Transverse colon (tissue), 4 donors: Measurements from ENCODE around the gene ARHGAP11A. TPM values are rescaled to one million over a fixed set of nuclear protein-coding genes. Genes with fewer than 3 reads are reported as not detected.

Source experiments
- DNase-seq: peaks from one replicate; pipeline ENCODE4 v3.0.0-alpha.2; 2019
- H3K27ac ChIP-seq, 4 donors: fragments of 200-600 bp; sonication (generic); 2 replicates each; pipeline ENCODE4 v1.5.1; 2016 to 2018; ENCODE audit warnings: inconsistent platforms in 4 of 4
- H3K27me3 ChIP-seq: fragments of 200-600 bp; sonication (generic); 2 replicates; pipeline ENCODE4 v1.5.1; 2017; ENCODE audit warnings: inconsistent platforms
- H3K36me3 ChIP-seq, 4 donors: fragments of 200-600 bp; sonication (generic); 2 replicates each; pipeline ENCODE4 v1.5.1; 2017 to 2019; ENCODE audit warnings: inconsistent platforms in 4 of 4
- H3K4me1 ChIP-seq, 4 donors: fragments of 200-600 bp; sonication (generic); 2 replicates each; pipeline ENCODE4 v1.5.1; 2017 to 2020; ENCODE audit warnings: inconsistent platforms in 4 of 4
- H3K4me3 ChIP-seq, 4 donors: fragments of 200-600 bp; sonication (generic); 1 replicate in 1 of 4; 2 replicates in 3 of 4; pipeline versions ENCODE4 v1.5.1 to v1.6.1; 2017 to 2019; ENCODE audit warnings: inconsistent platforms in 4 of 4
- H3K9me3 ChIP-seq, 2 donors: fragments of 200-600 bp; sonication (generic); 2 replicates each; pipeline ENCODE4 v1.5.1; 2017 to 2019; ENCODE audit warnings: inconsistent platforms in 2 of 2
- CTCF ChIP-seq, 5 experiments: fragments of 200-600 bp in 3 of 5; fragments of 450-650 bp in 2 of 5; sonication (generic) in 3 of 5; IDR thresholded peaks; 1 replicate in 2 of 5; 2 replicates in 3 of 5; pipeline ENCODE4 v1.5.1; 2016 to 2017; ENCODE audit warnings: antibody characterized with exemption in 5 of 5, inconsistent platforms in 3 of 5, mild to moderate bottlenecking in 2 of 5, moderate library complexity in 1 of 5
- EP300 ChIP-seq: sonication (generic); formaldehyde crosslinking; IDR thresholded peaks from one replicate; pipeline ENCODE4 v1.6.1; 2017; ENCODE audit warnings: antibody characterized with exemption, low read depth
- POLR2A ChIP-seq: fragments of 450-650 bp; IDR thresholded peaks from one replicate; pipeline ENCODE4 v1.6.1; 2016; ENCODE audit warnings: antibody characterized with exemption, mild to moderate bottlenecking, moderate library complexity
- POLR2AphosphoS5 ChIP-seq, 3 donors: sonication (generic); formaldehyde crosslinking; IDR thresholded peaks; one replicate each; pipeline ENCODE4 v1.6.1; 2016; ENCODE audit warnings: antibody characterized with exemption in 3 of 3
- WGBS, 2 donors: methylation state at CpG; one replicate each; pipeline ENCODE4 v1.1.5; 2018; ENCODE audit warnings: low coverage in 1 of 2; 5-methylcytosine and 5-hydroxymethylcytosine counted together
- in situ Hi-C, 4 donors: fragments of 200-750 bp; cut with MboI; loops; one replicate each; pipeline versions ENCODE4 v1.15.0 to v1.15.1; 2017; ENCODE audit warnings: low sequenced_read_pairs in 3 of 4, low pct_ligation_motif_present in 1 of 4, low pct_unique_long_range_greater_than_20kb in 1 of 4
- intact Hi-C: fragments of 100-400 bp; cut with DNase I; formaldehyde crosslinking; loops from one replicate; pipeline ENCODE4 v1.15.1; 2023; ENCODE audit warnings: low total_unique reads
- small RNA-seq, 4 donors: library from RNA; depleted of rRNA; stranded (forward); fragments of <200 nt; gene quantifications; one replicate each; pipeline ENCODE3, GENCODE V24; 2016
- total RNA-seq, 4 donors: library from RNA; depleted of rRNA; stranded (reverse); fragments of >200 nt; gene quantifications; one replicate each; pipeline ENCODE4 v1.1.0, GENCODE V29; 2016

Gene ARHGAP11A
- total RNA-seq, 4 donors from 2014 or later, result 0.75 to 7.4 (median 2.2) TPM

- no peak for DNase-seq
- intact Hi-C loops (no loop called here), in situ Hi-C loops (loop anchor here in 1 of 4 donors (25.0 kb wide), 1 partner anchor 102 kb away; no protein-coding TSS in a partner anchor)
- Histone ChIP-seq H3K9me3 (no peaks in the 10 kb centered on the region), H3K4me1 (peaks cover 0 to 3% (median 0%) of the 10 kb centered on the region in 4 donors), H3K27ac (no peak overlapping the region), H3K4me3 (no peak overlapping the region), H3K36me3 (no peaks in the 10 kb centered on the region), H3K27me3 (no peaks in the 10 kb centered on the region)
- TF ChIP-seq EP300, result no peak
- TF ChIP-seq POLR2AphosphoS5 (IDR thresholded peaks at IDR 0.05), result no peak
- no peak for TF ChIP-seq POLR2A
- TF ChIP-seq CTCF (IDR thresholded peaks at IDR 0.05), result no peak
- 50 to 81% methylated on average over 1 of the region's 1 CpG for WGBS, 2 donors
Measured at GRCh38 chr15:32685576-32685975, 70.3 kb downstream of the ARHGAP11A start.

GRCh38 chr15:32687556-32687955, 72.3 kb downstream of the ARHGAP11A start:
- H3K36me3 ChIP-seq, result no peaks in the 10 kb centered on the region
- H3K4me1 ChIP-seq, result no peaks in the 10 kb centered on the region
- no peak overlapping the region for H3K4me3 ChIP-seq
- in situ Hi-C loops, result loop anchor here in 1 of 4 donors (25.0 kb wide), 1 partner anchor 100 kb away; no protein-coding TSS in a partner anchor
- H3K27me3 ChIP-seq, result no peaks in the 10 kb centered on the region
- intact Hi-C loops, result no loop called here
- TF ChIP-seq POLR2A (no peak), EP300 (no peak), POLR2AphosphoS5 (IDR thresholded peaks at IDR 0.05) (no peak), CTCF (IDR thresholded peaks at IDR 0.05) (no peak)
- DNase-seq, result no peak
- no peaks in the 10 kb centered on the region for H3K9me3 ChIP-seq
- 83 to 95% methylated on average over 5 of the region's 5 CpGs for WGBS, 2 donors
- no peak overlapping the region for H3K27ac ChIP-seq

GRCh38 chr15:32688151-32688639, 72.9 kb downstream of the ARHGAP11A start:
- Histone ChIP-seq H3K27me3 (no peaks in the 10 kb centered on the region), H3K36me3 (no peaks in the 10 kb centered on the region), H3K27ac (no peak overlapping the region), H3K4me3 (no peak overlapping the region), H3K4me1 (no peaks in the 10 kb centered on the region), H3K9me3 (no peaks in the 10 kb centered on the region)
- TF ChIP-seq POLR2A (no peak), POLR2AphosphoS5 (IDR thresholded peaks at IDR 0.05) (no peak), CTCF (IDR thresholded peaks at IDR 0.05) (no peak), EP300 (no peak)
- DNase-seq, result no peak
- in situ Hi-C loops (loop anchor here in 1 of 4 donors (25.0 kb wide), 1 partner anchor 99 kb away; no protein-coding TSS in a partner anchor), intact Hi-C loops (no loop called here)
- WGBS, 2 donors, result 49 to 60% methylated on average over 1 to 2 of the region's 2 CpGs

Small RNAs within 50 kb of the gene (small RNA-seq; reads per million reads assigned to genes)
- 0 reads per million in 4 donors for gene RN7SL286P

Other genes with a start within 250 kb of the ARHGAP11A start
- gene GOLGA8K, start 212.2 kb upstream of the ARHGAP11A start, total RNA-seq, result under 1 TPM in 1 of 4 donors, not detected in 3; 0.64 TPM
- gene GOLGA8O, start 159.9 kb upstream of the ARHGAP11A start, total RNA-seq, result 10 to 100 TPM in 1 of 4 donors, 1 to 10 TPM in 1, not detected in 2; 1.5 to 10.9 TPM
- gene GOLGA8N, start 22.0 kb upstream of the ARHGAP11A start, total RNA-seq, result 10 to 100 TPM in 2 of 4 donors, 1 to 10 TPM in 2; 6.7 to 18.7 (median 9.0) TPM
- 1 to 10 TPM in 2 of 4 donors, not detected in 2; 1.6 to 5.2 TPM for gene SCG5, start 26.2 kb downstream of the ARHGAP11A start, total RNA-seq
- 10 to 100 TPM; 10.9 to 42.3 (median 17.8) TPM for gene GREM1, start 102.5 kb downstream of the ARHGAP11A start, total RNA-seq